OCI-LY3 (cell line): ENCODE data around the gene TMEM183A.

Experiments used
- H2AFZ ChIP-seq: fragments of 200-600, 300-600 bp; shearing (Covaris generic); 2 replicates; pipeline ENCODE4 v1.6.0; 2014; ENCODE audit warnings: antibody characterized with exemption, low read depth, low read length
- H3K27ac ChIP-seq: fragments of 200-600, 300-600 bp; sonication (generic); 2 replicates; pipeline ENCODE4 v1.5.1; 2014; ENCODE audit warnings: mild to moderate bottlenecking, low read length, moderate library complexity, mixed read lengths
- H3K27me3 ChIP-seq: fragments of 200-600, 300-600 bp; sonication (generic); 2 replicates; pipeline ENCODE4 v1.6.1; 2014; ENCODE audit warnings: low read depth, low read length, mixed read lengths
- H3K36me3 ChIP-seq: fragments of 200-600, 300-600 bp; sonication (generic); replicated peaks from 2 replicates; pipeline ENCODE3; 2014; ENCODE audit warnings: low read depth, low read length, mixed read lengths
- H3K4me1 ChIP-seq: fragments of 300-600, 200-600 bp; sonication (generic); 2 replicates; pipeline ENCODE4 v1.6.1; 2014; ENCODE audit warnings: low read length, mixed read lengths
- H3K4me2 ChIP-seq: fragments of 200-600, 300-600 bp; sonication (generic); 2 replicates; pipeline ENCODE4 v1.6.1; 2014; ENCODE audit warnings: low read length, mixed read lengths
- H3K4me3 ChIP-seq: fragments of 300-600, 200-600 bp; sonication (generic); 2 replicates; pipeline ENCODE4 v1.5.1; 2014; ENCODE audit warnings: antibody characterized with exemption, mild to moderate bottlenecking, low read length, moderate library complexity
- H3K79me2 ChIP-seq: fragments of 300-600, 200-600 bp; shearing (Covaris generic); 2 replicates; pipeline ENCODE4 v1.6.1; 2014; ENCODE audit warnings: mild to moderate bottlenecking, low read length, mixed read lengths
- H3K9ac ChIP-seq: fragments of 300-600, 200-600 bp; shearing (Covaris generic); 2 replicates; pipeline ENCODE4 v1.6.0; 2014; ENCODE audit warnings: mild to moderate bottlenecking, low read length, moderate library complexity
- H3K9me3 ChIP-seq: fragments of 200-600, 300-600 bp; shearing (Covaris generic); 2 replicates; pipeline ENCODE4 v1.6.1; 2014; ENCODE audit warnings: low read length, mixed read lengths; ENCODE audit not compliant: insufficient read depth
- H4K20me1 ChIP-seq: fragments of 200-600, 300-600 bp; sonication (generic); 2 replicates; pipeline ENCODE4 v1.6.1; 2016; ENCODE audit warnings: low read length, mixed read lengths; ENCODE audit not compliant: insufficient read depth
- EZH2phosphoT487 ChIP-seq: fragments of 200-600 bp; shearing (Covaris generic); IDR thresholded peaks from 2 replicates; pipeline ENCODE4 v1.6.1; 2018; ENCODE audit warnings: antibody characterized with exemption, mixed run types, low read depth
- TF ChIP-seq, protein P1 (sequence below): fragments of 200-600, 300-600 bp; sonication (generic); IDR thresholded peaks from 2 replicates; pipeline ENCODE4 v1.5.1; 2014; ENCODE audit warnings: antibody characterized with exemption, low read length, low read depth

The TMEM183A gene

GRCh38 chr1:203046984-203047630, 39.9 kb downstream of the TMEM183A start:
- H2AFZ ChIP-seq: no peak overlapping the region

DNA sequence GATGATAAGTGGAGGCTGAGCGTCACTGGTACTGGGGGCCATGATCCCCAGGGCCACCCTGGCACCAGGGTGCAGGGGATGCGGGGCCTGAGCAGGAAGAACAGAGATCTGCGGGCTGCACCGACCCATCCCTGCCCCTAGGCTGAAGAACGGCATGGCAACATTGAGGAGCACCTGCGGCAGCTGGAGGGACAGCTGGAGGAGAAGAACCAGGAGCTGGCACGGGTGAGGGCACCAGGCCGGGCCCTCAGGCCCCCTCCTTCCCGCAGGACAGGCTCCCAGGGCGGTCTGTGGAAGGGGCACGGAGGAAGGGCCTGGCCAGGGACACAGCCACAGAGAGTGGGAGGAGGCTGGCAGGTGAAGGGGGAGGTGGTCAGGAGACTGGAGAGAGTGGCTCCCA, 40.9 kb downstream of the TMEM183A start:
- Histone ChIP-seq H3K4me1 (no peaks in the 10 kb centered on the region), H3K36me3 (no peaks in the 10 kb centered on the region), H3K79me2 (no peaks in the 10 kb centered on the region), H3K9ac (no peak overlapping the region), H3K4me3 (no peak overlapping the region), H3K27ac (no peak overlapping the region), H4K20me1 (no peaks in the 10 kb centered on the region), H3K9me3 (no peaks in the 10 kb centered on the region), H3K4me2 (no peak overlapping the region), H2AFZ (no peak overlapping the region), H3K27me3 (peaks cover 39% of the 10 kb centered on the region)
- TF ChIP-seq EZH2phosphoT487: no peak
- TF ChIP-seq, protein P1, sequence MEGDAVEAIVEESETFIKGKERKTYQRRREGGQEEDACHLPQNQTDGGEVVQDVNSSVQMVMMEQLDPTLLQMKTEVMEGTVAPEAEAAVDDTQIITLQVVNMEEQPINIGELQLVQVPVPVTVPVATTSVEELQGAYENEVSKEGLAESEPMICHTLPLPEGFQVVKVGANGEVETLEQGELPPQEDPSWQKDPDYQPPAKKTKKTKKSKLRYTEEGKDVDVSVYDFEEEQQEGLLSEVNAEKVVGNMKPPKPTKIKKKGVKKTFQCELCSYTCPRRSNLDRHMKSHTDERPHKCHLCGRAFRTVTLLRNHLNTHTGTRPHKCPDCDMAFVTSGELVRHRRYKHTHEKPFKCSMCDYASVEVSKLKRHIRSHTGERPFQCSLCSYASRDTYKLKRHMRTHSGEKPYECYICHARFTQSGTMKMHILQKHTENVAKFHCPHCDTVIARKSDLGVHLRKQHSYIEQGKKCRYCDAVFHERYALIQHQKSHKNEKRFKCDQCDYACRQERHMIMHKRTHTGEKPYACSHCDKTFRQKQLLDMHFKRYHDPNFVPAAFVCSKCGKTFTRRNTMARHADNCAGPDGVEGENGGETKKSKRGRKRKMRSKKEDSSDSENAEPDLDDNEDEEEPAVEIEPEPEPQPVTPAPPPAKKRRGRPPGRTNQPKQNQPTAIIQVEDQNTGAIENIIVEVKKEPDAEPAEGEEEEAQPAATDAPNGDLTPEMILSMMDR: no peak

More at GRCh38 chr1:203046984-203047630, 39.9 kb downstream of the TMEM183A start:
- no peak overlapping the region for H3K27ac ChIP-seq
- peaks cover 35% of the 10 kb centered on the region for H3K27me3 ChIP-seq
- no peaks in the 10 kb centered on the region for H3K79me2 ChIP-seq
- no peaks in the 10 kb centered on the region for H3K36me3 ChIP-seq
- H3K4me2 ChIP-seq: no peak overlapping the region
- no peaks in the 10 kb centered on the region for H3K4me1 ChIP-seq
- no peaks in the 10 kb centered on the region for H4K20me1 ChIP-seq
- no peak overlapping the region for H3K9ac ChIP-seq
- H3K9me3 ChIP-seq: no peaks in the 10 kb centered on the region
- H3K4me3 ChIP-seq: no peak overlapping the region
- no peak for TF ChIP-seq EZH2phosphoT487

DNA sequence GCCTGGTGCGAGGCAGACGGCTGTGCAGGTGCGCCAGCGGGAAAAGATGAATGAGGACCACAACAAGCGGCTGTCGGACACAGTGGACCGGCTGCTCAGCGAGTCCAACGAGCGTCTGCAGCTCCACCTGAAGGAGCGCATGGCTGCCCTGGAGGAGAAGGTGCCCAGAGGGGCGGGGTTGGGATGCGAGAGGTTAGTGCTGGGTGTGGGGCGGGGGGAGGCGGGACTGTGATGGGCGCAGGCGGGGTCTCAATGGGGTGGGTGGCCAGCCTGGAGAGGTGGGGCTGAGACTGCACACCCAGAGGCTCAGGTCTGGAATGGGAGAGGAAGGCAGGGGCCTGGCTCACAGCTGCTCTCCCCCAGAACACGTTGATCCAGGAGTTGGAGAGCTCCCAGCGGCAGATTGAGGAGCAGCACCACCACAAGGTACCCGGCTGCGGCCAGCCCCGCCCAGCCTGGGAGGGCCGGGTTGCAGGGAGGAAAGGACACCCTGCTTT, 41.4 kb downstream of the TMEM183A start:
- Histone ChIP-seq H3K27me3 (peaks cover 39% of the 10 kb centered on the region), H3K4me1 (no peaks in the 10 kb centered on the region), H2AFZ (no peak overlapping the region), H3K9ac (no peak overlapping the region), H4K20me1 (no peaks in the 10 kb centered on the region), H3K9me3 (no peaks in the 10 kb centered on the region), H3K79me2 (no peaks in the 10 kb centered on the region), H3K4me2 (no peak overlapping the region), H3K36me3 (no peaks in the 10 kb centered on the region), H3K27ac (no peak overlapping the region), H3K4me3 (no peak overlapping the region)
- TF ChIP-seq EZH2phosphoT487: no peak
- TF ChIP-seq, protein P1: no peak

- Histone ChIP-seq H3K27me3 (peaks cover 39% of the 10 kb centered on the region), H3K4me3 (no peak overlapping the region), H3K4me1 (no peaks in the 10 kb centered on the region), H3K27ac (no peak overlapping the region), H3K4me2 (no peak overlapping the region), H3K79me2 (no peaks in the 10 kb centered on the region), H3K36me3 (no peaks in the 10 kb centered on the region), H2AFZ (no peak overlapping the region), H3K9ac (no peak overlapping the region), H4K20me1 (no peaks in the 10 kb centered on the region), H3K9me3 (no peaks in the 10 kb centered on the region)
- TF ChIP-seq EZH2phosphoT487: no peak
Measured at GRCh38 chr1:203049077-203049476, 41.9 kb downstream of the TMEM183A start.

- no peak overlapping the region for H2AFZ ChIP-seq
- H3K27me3 ChIP-seq: peaks cover 34% of the 10 kb centered on the region
- H3K27ac ChIP-seq: no peak overlapping the region
- TF ChIP-seq, protein P1: no peak
- no peak for TF ChIP-seq EZH2phosphoT487
- H3K4me1 ChIP-seq: no peaks in the 10 kb centered on the region
- H3K36me3 ChIP-seq: no peaks in the 10 kb centered on the region
- H3K79me2 ChIP-seq: no peaks in the 10 kb centered on the region
- H3K9ac ChIP-seq: no peak overlapping the region
- no peak overlapping the region for H3K4me2 ChIP-seq
- H3K9me3 ChIP-seq: no peaks in the 10 kb centered on the region
- no peaks in the 10 kb centered on the region for H4K20me1 ChIP-seq
- no peak overlapping the region for H3K4me3 ChIP-seq
Measured at GRCh38 chr1:203049576-203050180, 42.5 kb downstream of the TMEM183A start.
